Brain microvascular endothelial cell (primary cell): ENCODE results near the gene PTP4A2.

Experiments
- DNase-seq: peaks from one replicate; pipeline ENCODE4 v3.0.0-alpha.2; 2020
- H3K27ac ChIP-seq: fragments of 250-450 bp; sonication (Bioruptor Pico); 2 replicates; pipeline ENCODE4 v1.5.1; 2020; ENCODE audit warnings: mild to moderate bottlenecking, moderate library complexity
- H3K27me3 ChIP-seq: fragments of 250-450 bp; sonication (Bioruptor Pico); replicated peaks from 2 replicates; pipeline ENCODE4 v1.5.1; 2020; ENCODE audit warnings: mild to moderate bottlenecking
- H3K36me3 ChIP-seq: fragments of 250-450 bp; sonication (Bioruptor Pico); replicated peaks from 2 replicates; pipeline ENCODE4 v1.5.1; 2020; ENCODE audit warnings: mild to moderate bottlenecking
- H3K4me3 ChIP-seq: 2 replicates; pipeline ENCODE4 v1.5.1; 2011; ENCODE audit warnings: low read depth, mild to moderate bottlenecking, control low read depth, low read length, moderate library complexity
- CTCF ChIP-seq: IDR thresholded peaks from 2 replicates; pipeline ENCODE4 v1.5.1; 2011; ENCODE audit warnings: low read depth, mild to moderate bottlenecking, moderate library complexity, low read length, control low read depth, inconsistent platforms; ENCODE audit errors: missing control alignments
- in situ Hi-C: cut with HindIII; loops from 2 replicates; pipeline ENCODE4 v1.10.0; 2017; ENCODE audit warnings: low sequenced_read_pairs, low pct_ligation_motif_present

Gene PTP4A2

GRCh38 chr1:31872658-31873636 is 65.2 kb downstream of the PTP4A2 start:
- Histone ChIP-seq H3K27me3 (no peaks in the 10 kb centered on the region), H3K27ac (no peak overlapping the region), H3K4me3 (no peak overlapping the region), H3K36me3 (no peaks in the 10 kb centered on the region)
- TF ChIP-seq CTCF, result no peak
- in situ Hi-C loops, result no loop called here
- no peak for DNase-seq

GRCh38 chr1:31871703-31872102 is 66.5 kb downstream of the PTP4A2 start:
- H3K27me3 ChIP-seq, result no peaks in the 10 kb centered on the region
- no peaks in the 10 kb centered on the region for H3K36me3 ChIP-seq
- no peak for TF ChIP-seq CTCF
- no peak for DNase-seq
- no peak overlapping the region for H3K4me3 ChIP-seq
- in situ Hi-C loops, result no loop called here
- no peak overlapping the region for H3K27ac ChIP-seq

GRCh38 chr1:31870086-31870736 is 68.0 kb downstream of the PTP4A2 start:
- no peak for DNase-seq
- in situ Hi-C loops, result no loop called here
- Histone ChIP-seq H3K27me3 (no peaks in the 10 kb centered on the region), H3K27ac (no peak overlapping the region), H3K4me3 (no peak overlapping the region), H3K36me3 (no peaks in the 10 kb centered on the region)
- TF ChIP-seq CTCF, result no peak

GRCh38 chr1:31869449-31869848 is 68.7 kb downstream of the PTP4A2 start:
- DNase-seq, result no peak
- Histone ChIP-seq H3K4me3 (no peak overlapping the region), H3K36me3 (no peaks in the 10 kb centered on the region), H3K27ac (no peak overlapping the region), H3K27me3 (no peaks in the 10 kb centered on the region)
- TF ChIP-seq CTCF, result no peak
- in situ Hi-C loops, result no loop called here

GRCh38 chr1:31868862-31869261 is 69.3 kb downstream of the PTP4A2 start:
- H3K27me3 ChIP-seq, result no peaks in the 10 kb centered on the region
- H3K36me3 ChIP-seq, result no peaks in the 10 kb centered on the region
- no peak overlapping the region for H3K4me3 ChIP-seq
- in situ Hi-C loops, result no loop called here
- no peak overlapping the region for H3K27ac ChIP-seq
- no peak for TF ChIP-seq CTCF
- no peak for DNase-seq
